Measurements from ENCODE around the gene IQSEC1.
"Not testable (repeated sequence)": the region's sequence is repeated elsewhere in the genome, so short reads cannot be mapped to it uniquely, and the experiment has no call there.

Gene IQSEC1

DNA sequence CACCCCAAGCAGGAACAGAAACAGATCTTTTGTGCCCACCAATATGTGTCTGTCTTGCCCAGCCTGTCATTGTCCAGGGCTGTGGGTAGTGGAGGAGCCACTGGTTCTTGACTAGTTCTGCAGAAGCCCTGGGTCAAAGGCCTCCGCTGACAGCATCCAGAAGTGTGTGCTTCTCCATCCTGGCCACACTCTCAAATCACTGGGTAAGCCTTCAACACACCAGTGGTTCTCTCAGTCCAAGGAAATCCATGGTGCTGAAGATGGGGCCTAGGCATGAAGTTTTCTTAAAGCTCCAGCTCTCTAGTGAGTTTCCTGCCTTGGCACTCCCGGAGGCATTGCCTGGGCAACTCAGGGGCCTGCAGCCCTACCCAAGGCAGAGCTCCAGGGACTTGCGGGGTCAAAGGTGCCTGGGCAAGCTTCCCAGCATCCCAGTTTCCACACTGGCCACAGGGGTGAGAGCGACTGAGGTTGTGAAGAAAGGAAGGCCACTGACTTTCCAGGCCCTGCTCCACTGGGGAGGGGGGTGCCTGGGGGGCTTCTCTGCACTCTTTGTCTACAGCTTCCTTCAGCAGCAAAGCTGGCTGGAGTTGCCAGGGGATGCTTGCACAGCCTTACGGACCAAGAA lies 193.9 kb downstream of the IQSEC1 start:
- no peak for DNase-seq (ENCODE audit: low read depth in 2 of 2, low spot score in 1 of 2)

DNA sequence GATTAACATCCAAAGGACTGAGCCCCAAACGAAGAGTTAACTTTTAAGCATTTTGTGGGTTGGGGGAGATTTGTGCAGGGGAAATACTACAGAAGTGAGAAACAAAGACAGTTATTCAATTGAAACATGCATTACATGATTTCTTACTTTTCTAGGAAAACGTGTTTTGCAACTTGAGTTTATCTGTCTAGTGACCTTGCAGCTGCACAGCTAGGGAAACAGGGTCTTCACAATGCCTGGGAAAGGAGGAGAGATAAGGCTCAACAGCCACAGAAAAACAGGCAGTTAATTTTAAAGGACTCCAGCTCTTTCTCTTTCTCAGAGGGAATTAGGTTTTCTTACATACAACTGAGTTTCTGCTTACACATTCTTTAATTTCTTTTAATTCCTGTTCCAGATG lies 194.5 kb downstream of the IQSEC1 start:
- DNase-seq (ENCODE audit: low read depth in 2 of 2, low spot score in 1 of 2) = not testable (repeated sequence)

DNA sequence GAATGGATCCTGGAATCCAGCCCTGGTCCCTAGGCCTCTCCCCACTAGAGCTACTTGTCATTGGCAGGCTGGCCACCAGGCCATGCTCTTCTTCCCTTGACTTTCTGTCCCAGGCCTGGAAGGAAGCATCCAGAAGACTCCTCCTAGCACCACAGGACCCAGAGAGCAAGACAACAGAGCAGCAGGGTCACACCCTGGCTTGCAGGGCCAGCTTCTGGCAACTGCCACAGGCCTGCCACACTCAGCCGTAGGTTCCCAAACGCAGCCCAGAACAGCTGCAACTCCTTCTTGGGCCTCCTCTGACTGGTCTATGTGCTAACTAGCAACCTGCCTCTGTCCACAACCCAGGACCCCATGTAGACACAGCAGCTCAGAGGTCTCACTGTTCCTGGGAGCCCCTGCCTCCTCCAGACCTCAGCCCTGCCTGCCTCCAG lies 195.1 kb downstream of the IQSEC1 start:
- no peak for DNase-seq (ENCODE audit: low read depth in 2 of 2, low spot score in 1 of 2)

DNA sequence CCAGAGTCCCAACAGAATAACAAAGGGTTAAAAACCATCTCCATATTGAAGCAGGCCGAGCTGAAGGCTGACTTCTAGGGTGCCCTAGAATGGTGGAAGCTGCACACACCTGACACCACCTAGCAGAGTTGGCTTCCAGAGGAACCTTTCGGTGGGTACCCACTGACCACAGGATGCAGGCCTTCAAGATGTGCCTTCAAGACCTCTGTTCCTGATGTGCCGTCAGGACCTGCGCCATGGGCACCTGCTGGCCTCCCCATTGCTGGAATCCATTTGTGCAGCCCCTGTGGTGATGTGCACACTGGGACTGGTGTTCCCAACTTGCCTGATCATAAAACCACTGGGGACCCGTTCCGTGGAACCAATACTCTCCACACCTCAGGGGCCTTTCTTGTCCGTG lies 196.2 kb downstream of the IQSEC1 start:
- DNase-seq (ENCODE audit: low read depth in 2 of 2, low spot score in 1 of 2) = no peak

DNA sequence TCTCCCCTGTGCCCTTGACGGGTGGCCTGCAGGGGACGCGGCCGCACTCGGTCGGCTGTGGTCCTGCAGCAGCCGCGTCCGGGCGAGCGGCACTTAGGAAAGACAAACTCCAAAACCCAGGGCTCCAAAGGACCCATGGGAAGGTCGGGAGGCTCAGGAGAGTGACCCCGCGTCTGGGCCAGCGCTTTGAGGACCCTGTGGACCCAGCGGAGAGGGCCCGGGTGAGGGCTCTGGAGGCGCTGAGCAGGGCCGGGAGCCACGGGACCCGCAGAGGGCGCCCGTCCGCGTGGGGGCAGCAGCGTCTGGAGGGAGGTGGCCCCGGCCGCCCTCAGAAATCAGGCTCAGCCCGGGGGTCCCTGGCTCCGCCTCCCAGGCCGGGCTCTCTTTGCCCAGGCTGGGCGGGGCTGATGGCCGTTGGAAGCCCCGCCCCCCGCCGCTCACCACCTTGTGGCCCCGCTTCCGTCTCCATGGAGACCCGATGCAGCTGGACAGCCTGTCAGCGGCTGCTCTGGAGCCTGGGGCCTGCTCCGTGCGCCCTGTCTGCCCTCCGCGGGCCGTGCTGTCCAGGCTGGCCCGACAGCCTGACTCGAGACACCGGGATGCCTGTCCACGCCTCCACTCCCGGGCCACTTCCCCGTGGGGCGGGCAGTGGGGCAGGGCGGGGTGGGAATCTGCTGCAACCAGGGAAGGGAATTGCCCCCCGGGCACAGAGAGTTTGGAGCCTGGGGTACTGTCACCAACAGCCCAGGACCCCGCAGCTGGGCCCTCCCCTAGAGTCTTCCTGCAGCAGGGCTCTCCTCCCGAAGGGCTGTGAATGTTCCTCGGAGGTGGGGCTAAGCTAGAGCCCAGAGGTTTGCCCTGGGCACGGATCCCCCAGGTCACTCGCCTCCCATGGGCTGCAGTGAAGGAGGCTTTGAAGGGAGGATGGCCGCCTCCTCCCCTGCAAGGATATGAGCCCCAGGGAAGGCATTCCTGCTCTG lies 197.1 kb downstream of the IQSEC1 start:
- no peak for DNase-seq (ENCODE audit: low read depth in 2 of 2, low spot score in 1 of 2)

DNA sequence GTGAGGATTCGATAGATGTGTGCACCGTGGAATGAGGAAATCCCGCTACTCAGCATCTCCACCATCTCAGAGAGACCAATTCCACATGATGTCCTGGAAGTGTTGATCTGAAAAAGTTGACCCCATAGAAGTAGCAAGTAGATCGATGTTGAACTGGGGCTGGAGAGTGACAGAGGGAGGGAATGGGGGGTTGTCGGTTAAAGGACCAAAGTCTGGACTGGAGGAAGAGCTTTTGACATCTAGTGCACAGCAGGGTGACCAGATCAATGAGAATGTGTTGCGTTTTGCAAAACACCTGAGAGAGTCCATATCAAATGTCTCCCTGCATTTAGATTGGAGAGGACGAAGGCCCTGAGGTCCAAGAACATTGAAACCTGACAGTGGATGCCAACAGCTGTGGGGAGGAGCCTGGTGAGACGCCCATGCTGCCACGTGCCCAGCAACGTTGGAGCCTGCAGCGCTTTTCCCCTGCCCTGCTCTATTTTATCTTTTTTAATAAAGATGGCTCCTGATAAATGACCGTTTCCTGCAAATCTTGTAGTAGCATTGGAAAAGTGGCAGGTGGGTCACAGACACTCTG lies 201.7 kb downstream of the IQSEC1 start:
- no peak for DNase-seq (ENCODE audit: low read depth in 2 of 2, low spot score in 1 of 2)

DNA sequence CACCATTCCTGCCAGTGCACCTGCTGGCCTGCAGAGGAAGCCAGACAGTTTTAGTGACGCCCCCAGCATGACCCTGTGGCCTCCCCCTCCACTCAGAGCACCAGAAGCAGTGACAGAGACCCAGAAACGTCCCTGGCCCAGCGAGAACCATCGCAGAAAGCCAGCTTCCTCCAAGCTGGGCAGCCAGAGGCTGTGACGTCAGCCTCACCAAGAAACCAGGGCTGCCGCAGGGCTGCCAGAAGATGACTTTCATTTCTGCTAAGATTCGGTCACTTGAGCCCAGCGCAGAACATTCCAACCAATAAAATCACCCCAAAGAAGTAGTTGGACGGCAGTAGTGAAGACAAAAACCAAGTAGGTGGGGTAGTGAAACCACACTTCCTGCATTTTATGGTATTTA lies 202.3 kb downstream of the IQSEC1 start:
- DNase-seq (ENCODE audit: low read depth in 2 of 2, low spot score in 1 of 2) = no peak

DNA sequence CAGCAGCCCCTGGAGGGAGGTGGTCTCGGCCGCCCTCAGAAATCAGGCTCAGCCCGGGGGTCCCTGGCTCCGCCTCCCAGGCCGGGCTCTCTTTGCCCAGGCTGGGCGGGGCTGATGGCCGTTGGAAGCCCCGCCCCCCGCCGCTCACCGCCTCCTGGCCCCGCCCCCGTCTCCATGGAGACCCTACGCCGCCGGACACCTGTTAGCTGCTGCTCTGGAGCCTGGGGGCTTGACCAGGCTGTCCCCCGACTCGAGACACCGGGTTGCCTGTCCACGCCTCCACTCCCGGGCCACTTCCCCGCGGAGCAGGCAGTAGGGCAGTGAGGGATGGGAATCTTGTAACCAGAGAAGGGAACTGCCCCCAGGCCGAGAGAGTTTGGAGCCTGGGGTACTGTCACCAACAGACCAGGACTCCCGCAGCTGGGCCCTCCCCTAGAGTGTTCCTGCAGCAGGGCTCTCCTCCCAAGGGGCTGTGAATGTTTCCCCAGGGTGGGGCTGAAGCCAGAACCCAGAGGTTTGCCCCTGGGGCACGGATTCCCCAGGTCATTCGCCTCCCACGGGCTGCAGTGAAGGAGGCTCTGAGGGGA lies 204.1 kb downstream of the IQSEC1 start:
- DNase-seq (ENCODE audit: low read depth in 2 of 2, low spot score in 1 of 2) = no peak

DNA sequence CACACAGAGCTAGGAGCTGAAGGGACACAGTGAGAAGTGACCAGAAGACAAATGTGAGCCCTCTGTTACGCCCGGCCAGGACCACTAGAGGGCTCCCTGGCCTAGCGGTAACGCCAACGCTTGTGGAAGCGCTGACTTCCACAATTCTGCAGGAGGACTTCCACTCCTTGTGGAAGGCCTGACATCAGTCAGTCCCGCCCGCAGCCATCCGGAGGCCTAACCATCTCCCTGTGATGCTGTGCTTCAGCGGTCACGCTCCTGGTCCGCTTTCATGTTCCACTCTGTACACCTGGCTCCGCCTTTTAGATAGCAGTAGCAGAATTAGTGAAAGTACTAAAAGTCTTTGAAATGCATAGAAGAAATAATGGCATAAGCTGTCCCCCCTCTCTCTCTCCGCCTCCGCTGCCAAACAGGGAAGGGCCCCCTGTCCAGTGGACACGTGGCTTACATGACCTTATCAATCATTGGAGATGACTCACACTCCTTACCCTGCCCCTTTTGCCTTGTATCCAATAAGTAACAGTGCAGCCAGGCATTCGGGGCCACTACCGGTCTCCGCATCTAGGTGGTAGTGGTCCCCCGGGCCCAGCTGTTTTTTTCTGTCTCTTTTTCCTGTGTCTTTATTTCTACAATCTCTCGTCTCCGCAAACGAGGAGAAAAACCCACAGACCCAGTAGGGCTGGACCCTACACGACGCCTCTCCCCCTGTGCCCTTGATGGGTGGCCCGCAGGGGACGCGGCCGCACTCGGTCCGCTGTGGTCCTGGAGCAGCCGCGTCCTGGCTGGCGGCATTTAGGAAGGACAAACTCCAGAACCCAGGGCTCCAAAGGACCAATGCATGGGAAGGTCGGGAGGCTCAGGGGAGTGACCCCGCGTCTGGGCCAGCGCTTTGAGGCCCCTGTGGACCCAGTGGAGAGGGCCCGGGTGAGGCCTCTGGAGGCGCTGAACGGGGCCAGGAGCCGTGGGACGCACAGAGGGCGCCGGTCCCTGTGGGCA lies 204.9 kb downstream of the IQSEC1 start:
- DNase-seq (ENCODE audit: low read depth in 2 of 2, low spot score in 1 of 2) = peak in 1 of 2 donors; percentile 21

DNA sequence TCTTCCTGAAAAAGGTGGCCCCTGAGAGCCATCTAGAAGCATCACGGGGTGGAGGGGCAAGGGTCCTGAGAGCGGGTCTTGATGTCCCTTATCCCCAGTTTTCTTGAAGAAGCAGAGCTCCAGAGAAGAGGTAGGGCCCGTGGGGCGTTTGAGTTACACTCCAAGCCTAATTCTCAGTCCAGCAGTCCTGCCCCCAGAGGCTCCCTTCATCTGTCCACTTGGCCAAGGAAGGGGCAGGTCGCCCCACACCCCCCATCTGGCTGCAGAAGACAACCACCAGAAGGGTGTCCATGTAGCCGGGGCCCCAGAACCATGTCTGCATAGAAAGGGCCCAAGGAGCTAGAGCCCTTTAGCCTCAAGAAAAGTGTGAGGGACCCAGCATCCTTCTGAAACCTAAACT lies 206.4 kb downstream of the IQSEC1 start:
- no peak for DNase-seq (ENCODE audit: low read depth in 2 of 2, low spot score in 1 of 2)

DNA sequence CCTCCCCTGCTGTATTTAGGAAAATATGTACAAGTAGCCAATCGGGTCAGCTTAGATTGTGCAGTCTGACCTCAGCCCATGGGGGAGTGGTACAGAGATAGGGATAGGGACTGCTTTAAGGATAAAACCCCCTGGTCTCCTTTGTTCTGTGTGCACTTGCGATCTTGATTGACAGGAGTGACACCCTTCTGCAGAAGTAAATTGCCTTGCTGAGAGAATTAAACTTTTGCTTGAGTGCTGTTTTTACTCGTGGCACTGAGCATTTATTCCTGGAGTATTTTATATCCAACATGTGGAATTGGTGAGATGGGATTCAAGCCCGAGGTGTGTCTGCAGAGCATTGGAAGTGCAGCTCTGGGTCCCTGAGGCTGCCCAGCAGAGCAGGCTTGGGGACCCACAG lies 208.0 kb downstream of the IQSEC1 start:
- no peak for DNase-seq (ENCODE audit: low read depth in 2 of 2, low spot score in 1 of 2)

DNA sequence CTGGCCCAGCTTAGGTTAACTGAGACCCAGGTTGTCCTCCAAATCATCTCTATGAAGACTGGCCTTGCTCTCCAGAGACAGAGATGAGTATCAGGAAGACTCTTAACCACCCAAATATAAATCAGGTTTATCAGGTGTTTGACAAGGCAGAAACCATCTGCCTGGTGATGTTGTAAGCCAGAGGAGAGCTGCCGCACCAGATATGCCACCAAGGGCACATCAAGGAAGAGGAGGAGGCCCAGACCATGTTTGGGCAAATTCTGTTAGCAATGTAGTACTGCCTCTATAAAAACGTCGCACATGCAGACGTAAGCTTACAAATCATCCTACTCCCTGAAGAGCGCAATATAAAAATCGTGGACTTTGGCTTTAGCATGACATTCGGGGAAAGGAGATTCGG lies 210.8 kb downstream of the IQSEC1 start:
- no peak for DNase-seq (ENCODE audit: low read depth in 2 of 2, low spot score in 1 of 2)

DNA sequence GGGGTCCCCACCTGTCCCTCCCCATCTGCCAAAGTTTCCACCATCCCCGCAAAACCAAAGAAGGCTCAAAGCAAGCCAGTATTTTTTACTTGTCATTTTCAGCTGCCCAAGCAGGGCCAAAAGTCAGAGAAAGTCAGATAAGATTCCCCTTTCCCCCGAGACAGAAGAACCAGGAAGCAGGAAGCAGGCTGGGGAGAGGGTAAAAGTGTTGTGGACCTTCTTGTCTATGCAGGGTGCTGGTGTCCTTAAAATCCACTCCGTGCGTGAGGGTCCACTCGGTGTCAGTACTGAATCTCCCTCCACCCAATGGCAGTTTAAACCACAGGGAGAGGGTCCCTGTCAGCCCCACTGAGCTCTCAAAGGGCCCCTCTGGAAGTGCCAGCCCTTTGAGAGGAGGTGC lies 211.6 kb downstream of the IQSEC1 start:
- no peak for DNase-seq (ENCODE audit: low read depth in 2 of 2, low spot score in 1 of 2)

DNA sequence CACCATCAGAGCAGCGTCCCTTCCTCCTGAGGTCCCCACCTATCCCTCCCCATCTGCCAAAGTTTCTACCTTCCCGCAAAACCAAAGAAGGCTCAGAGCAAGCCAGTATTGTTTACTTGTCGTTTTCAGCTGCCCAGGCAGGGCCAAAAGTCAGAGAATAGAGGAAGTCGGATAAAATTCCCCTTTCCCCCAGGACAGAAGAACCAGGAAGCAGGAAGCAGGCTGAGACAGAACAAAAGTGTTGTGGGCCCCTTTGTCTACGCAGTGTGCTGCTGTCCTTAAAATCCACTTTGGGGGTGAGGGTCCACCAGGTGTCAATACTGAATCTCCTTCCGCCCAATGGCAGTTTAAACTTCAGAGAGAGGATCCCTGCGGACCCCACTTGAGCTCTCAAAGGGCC lies 213.4 kb downstream of the IQSEC1 start:
- no peak for DNase-seq (ENCODE audit: low read depth in 2 of 2, low spot score in 1 of 2)

DNA sequence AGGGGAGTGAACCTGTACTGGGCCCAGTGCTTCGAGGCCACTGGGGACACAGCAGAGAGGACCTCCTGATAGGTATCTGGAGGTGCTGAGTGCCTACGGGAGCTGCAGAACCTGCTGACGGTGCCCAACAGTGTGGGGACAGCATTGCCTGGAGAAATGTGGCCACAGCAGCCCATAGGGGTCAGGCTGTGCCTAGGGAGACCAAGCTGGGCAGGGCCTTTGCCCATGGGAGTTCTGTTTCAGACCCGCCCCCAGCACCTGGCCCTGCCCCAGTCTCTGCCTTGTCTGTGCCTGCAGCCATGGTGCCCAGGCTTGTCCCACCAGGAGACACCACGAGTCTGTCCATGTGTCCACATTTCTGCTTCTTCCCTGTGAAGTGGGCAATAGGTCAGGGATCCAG lies 216.6 kb downstream of the IQSEC1 start:
- no peak for DNase-seq (ENCODE audit: low read depth in 2 of 2, low spot score in 1 of 2)

DNA sequence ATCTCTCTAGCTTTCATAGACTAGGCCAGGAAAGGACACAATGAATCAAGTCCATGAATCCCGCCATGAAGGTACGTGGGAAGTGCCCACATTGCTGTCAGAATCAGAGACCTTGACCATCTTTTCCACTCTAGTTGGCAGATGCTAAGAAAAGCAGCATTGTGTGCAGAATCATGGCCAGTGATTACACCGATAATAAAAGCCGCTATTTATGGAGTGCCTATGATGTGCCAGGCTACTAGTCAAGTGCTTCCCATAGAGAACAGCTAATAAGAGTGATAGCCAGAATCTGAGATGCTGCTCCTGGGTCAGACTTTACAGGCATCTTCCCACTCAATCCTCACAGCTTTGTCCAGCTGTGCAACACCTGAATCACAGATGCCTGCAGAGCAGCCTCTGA lies 218.7 kb downstream of the IQSEC1 start:
- no peak for DNase-seq (ENCODE audit: low read depth in 2 of 2, low spot score in 1 of 2)

DNA sequence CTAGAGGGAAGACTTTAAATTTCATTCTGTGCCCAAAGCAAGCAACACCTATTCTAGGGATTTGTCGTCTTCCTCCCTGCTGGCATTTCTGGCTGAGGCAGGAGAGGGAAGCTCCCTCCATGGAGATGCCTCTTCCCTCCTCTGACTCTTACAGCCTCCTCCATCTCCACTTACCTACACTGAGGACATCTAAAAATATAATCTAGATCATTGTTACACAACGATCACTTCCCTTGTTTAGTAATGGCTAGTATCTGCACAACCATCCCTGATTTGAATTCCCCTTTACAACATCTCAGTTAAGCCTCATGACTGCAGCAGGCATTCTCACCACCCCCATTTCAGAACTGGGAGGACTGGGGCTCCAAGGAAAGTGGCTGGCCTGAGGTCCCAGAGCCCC lies 219.4 kb downstream of the IQSEC1 start:
- DNase-seq (ENCODE audit: low read depth in 2 of 2, low spot score in 1 of 2) = not testable (repeated sequence)

DNA sequence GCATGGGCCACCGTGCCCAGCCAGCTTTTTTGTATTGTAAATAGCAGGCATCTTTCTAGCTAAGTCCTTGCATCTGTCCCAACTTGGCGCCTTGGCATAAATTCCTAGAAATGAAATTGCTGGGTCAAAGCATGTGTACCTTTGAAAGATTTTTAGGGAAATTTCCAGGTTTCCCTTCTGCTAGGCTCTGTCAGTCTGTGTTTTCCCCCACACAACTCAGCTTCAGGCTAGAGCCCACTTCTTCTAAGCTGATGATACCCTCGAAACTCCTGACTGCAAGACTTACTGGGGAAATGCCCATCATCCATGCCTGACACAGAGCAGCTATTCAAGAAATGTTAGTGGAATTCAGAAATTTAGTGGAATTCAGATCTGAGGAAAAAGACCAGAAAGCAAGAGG lies 221.0 kb downstream of the IQSEC1 start:
- no peak for DNase-seq (ENCODE audit: low read depth in 2 of 2, low spot score in 1 of 2)

Data from stimulated activated CD8-positive, alpha-beta memory T cell treated with anti-CD3 and anti-CD28 coated beads, Interleukin-4, amount 100 ng/mL, for 4 hours (primary cell).